HFFc6 (cell line): Measurements from ENCODE around the gene MYOM1. TPM values are rescaled to one million over a fixed set of nuclear protein-coding genes. Genes with fewer than 3 reads are reported as not detected.

Experiments used
- DNase-seq: peaks from one replicate; pipeline ENCODE4 v3.0.0-alpha.2; 2018
- H3K27ac Mint-ChIP-seq: 2 replicates; pipeline ENCODE4 v1.8.0; 2020; ENCODE audit warnings: mild to moderate bottlenecking, mixed read lengths
- H3K27me3 Mint-ChIP-seq: 2 replicates; pipeline ENCODE4 v1.8.0; 2021; ENCODE audit warnings: mild to moderate bottlenecking, moderate library complexity, mixed read lengths; ENCODE audit not compliant: insufficient read depth
- H3K36me3 Mint-ChIP-seq: 2 replicates; pipeline ENCODE4 v1.8.0; 2021; ENCODE audit warnings: low read depth, mixed read lengths
- H3K4me1 Mint-ChIP-seq: 2 replicates; pipeline ENCODE4 v1.8.0; 2020; ENCODE audit warnings: low read depth, mixed read lengths
- H3K4me3 Mint-ChIP-seq: 2 replicates; pipeline ENCODE4 v1.8.0; 2020; ENCODE audit warnings: mild to moderate bottlenecking, moderate library complexity, mixed read lengths
- H3K9me3 Mint-ChIP-seq: 2 replicates; pipeline ENCODE4 v1.8.0; 2020; ENCODE audit warnings: mild to moderate bottlenecking, mixed read lengths
- total RNA-seq, 6 experiments: library from RNA; stranded (reverse); fragmentation: NEBNext Ultra II Directional; extraction: Animal tissue kit (Norgen Biotek cat#: 25700); gene quantifications; 2 replicates in 1 of 6; 3 replicates in 5 of 6; pipeline ENCODE4 v1.2.3, GENCODE V29; 2021
- TF ChIP-seq, protein P1 (sequence below): fragments of 200-600 bp; sonication (generic); IDR thresholded peaks from 2 replicates; pipeline ENCODE4 v1.5.0; 2021; ENCODE audit warnings: antibody characterized with exemption, mild to moderate bottlenecking

The MYOM1 gene
- total RNA-seq, 6 experiments from 2014 or later: 0.03 to 0.14 (median 0.06) TPM; not detected in 2

GRCh38 chr18:3247240-3248061 lies 27.7 kb upstream of the MYOM1 start, which contains the start of gene MYL12A:
Gene MYL12A, plus strand, starts transcription at chr18:3247801. Its CDS starts 5,447 bp downstream, at chr18:3253248.
- TF ChIP-seq, protein P1, sequence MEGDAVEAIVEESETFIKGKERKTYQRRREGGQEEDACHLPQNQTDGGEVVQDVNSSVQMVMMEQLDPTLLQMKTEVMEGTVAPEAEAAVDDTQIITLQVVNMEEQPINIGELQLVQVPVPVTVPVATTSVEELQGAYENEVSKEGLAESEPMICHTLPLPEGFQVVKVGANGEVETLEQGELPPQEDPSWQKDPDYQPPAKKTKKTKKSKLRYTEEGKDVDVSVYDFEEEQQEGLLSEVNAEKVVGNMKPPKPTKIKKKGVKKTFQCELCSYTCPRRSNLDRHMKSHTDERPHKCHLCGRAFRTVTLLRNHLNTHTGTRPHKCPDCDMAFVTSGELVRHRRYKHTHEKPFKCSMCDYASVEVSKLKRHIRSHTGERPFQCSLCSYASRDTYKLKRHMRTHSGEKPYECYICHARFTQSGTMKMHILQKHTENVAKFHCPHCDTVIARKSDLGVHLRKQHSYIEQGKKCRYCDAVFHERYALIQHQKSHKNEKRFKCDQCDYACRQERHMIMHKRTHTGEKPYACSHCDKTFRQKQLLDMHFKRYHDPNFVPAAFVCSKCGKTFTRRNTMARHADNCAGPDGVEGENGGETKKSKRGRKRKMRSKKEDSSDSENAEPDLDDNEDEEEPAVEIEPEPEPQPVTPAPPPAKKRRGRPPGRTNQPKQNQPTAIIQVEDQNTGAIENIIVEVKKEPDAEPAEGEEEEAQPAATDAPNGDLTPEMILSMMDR: no peak
- peaks cover 19% of the 10 kb centered on the region for H3K9me3 Mint-ChIP-seq
- peaks cover 55% of the 10 kb centered on the region for H3K4me1 Mint-ChIP-seq
- peak within 1 kb of the TSS; percentile 99 for H3K27ac Mint-ChIP-seq
- peaks cover 28% of the 10 kb centered on the region for H3K36me3 Mint-ChIP-seq
- peak; percentile 89 for DNase-seq
- H3K4me3 Mint-ChIP-seq: peak within 1 kb of the TSS; percentile 91
- H3K27me3 Mint-ChIP-seq: peaks cover 7% of the 10 kb centered on the region

- peak overlapping the region; percentile 91 for H3K4me3 Mint-ChIP-seq
- peaks cover 8% of the 10 kb centered on the region for H3K27me3 Mint-ChIP-seq
- H3K9me3 Mint-ChIP-seq: peaks cover 19% of the 10 kb centered on the region
- H3K36me3 Mint-ChIP-seq: peaks cover 28% of the 10 kb centered on the region
- peak overlapping the region; percentile 99 for H3K27ac Mint-ChIP-seq
- TF ChIP-seq, protein P1: no peak
- no peak for DNase-seq
- H3K4me1 Mint-ChIP-seq: peaks cover 48% of the 10 kb centered on the region
Observed at GRCh38 chr18:3246635-3247239, 27.0 kb upstream of the MYOM1 start.

- peaks cover 28% of the 10 kb centered on the region for H3K36me3 Mint-ChIP-seq
Observed at GRCh38 chr18:3245853-3246634, 26.3 kb upstream of the MYOM1 start.

DNA sequence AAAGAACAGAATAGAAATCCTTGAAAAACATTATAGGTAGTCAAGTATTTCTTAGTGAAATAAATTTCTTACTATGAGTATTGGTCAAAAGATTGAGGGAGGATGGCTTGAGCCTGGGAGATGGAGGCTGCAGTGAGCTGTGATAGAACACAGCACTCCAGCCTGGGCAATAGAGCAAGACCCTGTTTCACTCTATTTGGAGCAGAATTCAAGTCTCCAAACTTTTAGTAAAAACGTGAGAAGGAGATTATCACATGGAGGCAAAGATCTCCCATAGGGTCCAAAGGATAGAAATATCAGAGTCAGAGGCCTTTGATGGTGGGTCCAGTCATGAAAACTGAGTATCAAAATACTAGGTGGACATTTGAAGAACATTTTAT lies 25.4 kb upstream of the MYOM1 start:
- Mint-ChIP-seq H3K36me3 (peaks cover 27% of the 10 kb centered on the region), H3K27me3 (peaks cover 10% of the 10 kb centered on the region), H3K4me1 (peaks cover 32% of the 10 kb centered on the region), H3K27ac (no peak overlapping the region), H3K9me3 (peaks cover 14% of the 10 kb centered on the region), H3K4me3 (peak overlapping the region; percentile 91; the same call in 1 of the 2 replicates)
- TF ChIP-seq, protein P1: no peak
- DNase-seq: no peak

More at GRCh38 chr18:3245853-3246634, 26.3 kb upstream of the MYOM1 start:
- peak overlapping the region; percentile 91 for H3K4me3 Mint-ChIP-seq
- H3K4me1 Mint-ChIP-seq: peaks cover 41% of the 10 kb centered on the region
- H3K27ac Mint-ChIP-seq: peak overlapping the region; percentile 99
- peaks cover 19% of the 10 kb centered on the region for H3K9me3 Mint-ChIP-seq
- H3K27me3 Mint-ChIP-seq: peaks cover 10% of the 10 kb centered on the region
- DNase-seq: peak; percentile 76
- TF ChIP-seq, protein P1: peak; percentile 86

DNA sequence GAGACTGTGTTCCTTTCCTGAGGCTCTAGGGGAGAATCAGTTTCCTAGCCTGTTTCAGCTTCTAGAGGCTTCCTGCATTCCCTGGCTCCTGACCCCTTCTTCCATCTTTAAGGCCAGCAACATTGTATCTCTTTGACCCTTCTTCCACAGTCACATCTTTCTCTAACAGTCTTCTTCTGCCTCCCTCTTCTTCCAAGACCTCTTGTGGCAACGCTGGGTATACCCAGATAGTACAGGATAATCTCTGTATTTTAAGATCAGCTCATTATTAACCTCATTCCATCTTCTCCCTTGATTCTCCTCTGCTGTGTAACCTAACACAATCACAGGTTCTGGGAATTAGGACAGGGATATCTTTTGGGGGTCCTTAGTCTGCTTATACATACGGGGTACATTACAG lies 19.0 kb upstream of the MYOM1 start:
- no peaks in the 10 kb centered on the region; the same call in 1 of the 2 replicates for H3K4me1 Mint-ChIP-seq
- TF ChIP-seq, protein P1: peak; percentile 60
- H3K27ac Mint-ChIP-seq: no peak overlapping the region
- H3K27me3 Mint-ChIP-seq: peaks cover 7% of the 10 kb centered on the region; the same call in 1 of the 2 replicates
- H3K36me3 Mint-ChIP-seq: peaks cover 5% of the 10 kb centered on the region; the same call in 1 of the 2 replicates
- H3K9me3 Mint-ChIP-seq: no peaks in the 10 kb centered on the region; the same call in 1 of the 2 replicates
- H3K4me3 Mint-ChIP-seq: no peak overlapping the region
- no peak for DNase-seq
